Measurements from ENCODE around the gene ARHGAP6. TPM values are rescaled to one million over a fixed set of nuclear protein-coding genes. Genes with fewer than 3 reads are reported as not detected.

The ARHGAP6 gene
- total RNA-seq, 1 experiment from 2014 or later, result 0.07 TPM

GRCh38 chrX:11311706-11312105, 354.0 kb downstream of the ARHGAP6 start:
- Histone ChIP-seq H2AK5ac (ENCODE audit: insufficient read length, low read length) (no peak overlapping the region), H2AFZ (ENCODE audit: low read length) (no peak overlapping the region), H2BK120ac (ENCODE audit: low read depth, low read length, poor library complexity, severe bottlenecking) (no peak overlapping the region), H3K79me1 (ENCODE audit: insufficient read depth, low read depth, low read length, poor library complexity, severe bottlenecking) (no peaks in the 10 kb centered on the region), H3K79me2 (ENCODE audit: insufficient read depth, low read length) (no peaks in the 10 kb centered on the region), H2BK20ac (ENCODE audit: low read depth, low read length, poor library complexity, severe bottlenecking) (no peak overlapping the region), H3K4me2 (ENCODE audit: insufficient read depth, insufficient read length, low read length) (no peak overlapping the region), H3K27me3 (ENCODE audit: insufficient read depth, low read length) (no peaks in the 10 kb centered on the region), H3K14ac (ENCODE audit: insufficient read depth, low read length) (no peak overlapping the region), H3K18ac (ENCODE audit: insufficient read length, low read depth, low read length) (no peak overlapping the region), H2BK15ac (ENCODE audit: low read depth, low read length) (no peak overlapping the region), H4K5ac (ENCODE audit: insufficient read length, low read depth, low read length) (no peak overlapping the region), H2BK12ac (ENCODE audit: insufficient read length, low read depth, low read length) (no peak overlapping the region), H3K23ac (ENCODE audit: insufficient read length, low read depth, low read length) (no peak overlapping the region), H3K9me3 (ENCODE audit: control insufficient read depth, low read depth, low read length) (no peaks in the 10 kb centered on the region), H3K4ac (ENCODE audit: low read depth, low read length) (no peak overlapping the region), H3K27ac (ENCODE audit: insufficient read length, low read depth, low read length) (no peak overlapping the region), H3K9ac (ENCODE audit: extremely low read depth, insufficient read length, low read length) (no peak overlapping the region), H3K56ac (ENCODE audit: insufficient read length, low read depth, low read length) (no peak overlapping the region), H4K8ac (replicated peaks; ENCODE audit: insufficient read length, low read depth, low read length) (no peak overlapping the region), H3K23me2 (ENCODE audit: insufficient read length, low read depth, low read length, poor library complexity, severe bottlenecking) (no peaks in the 10 kb centered on the region), H2BK5ac (ENCODE audit: insufficient read length, low read length) (no peak overlapping the region), H4K91ac (ENCODE audit: insufficient read length, low read depth, low read length) (no peak overlapping the region), H3K4me1 (ENCODE audit: insufficient read depth, low read length) (no peaks in the 10 kb centered on the region), H4K20me1 (ENCODE audit: control insufficient read depth, insufficient read depth, insufficient read length) (no peaks in the 10 kb centered on the region), H3T11ph (ENCODE audit: low read length) (no peak overlapping the region)
- H3K36me3 Mint-ChIP-seq (ENCODE audit: insufficient read depth in 1 of 3, low read depth in 3 of 3), result peaks cover 0 to 2% (median 0%) of the 10 kb centered on the region in 3 experiments; a peak in 1 of 7 replicates
- peaks cover 2% of the 10 kb centered on the region; the same call in 1 of the 2 replicates for H3K27me3 Mint-ChIP-seq (ENCODE audit: low read depth)
- no peak overlapping the region for H3K27ac Mint-ChIP-seq
- no CpG with 5 or more reads among the region's 7 CpGs for WGBS (ENCODE audit: extremely low coverage, insufficient read length, low lambda C conversion rate)
- H3K9me3 Mint-ChIP-seq, result peaks cover 55 to 61% of the 10 kb centered on the region in 2 experiments
- DNase-seq, result no peak
- H3K4me1 Mint-ChIP-seq, result peaks cover 5 to 6% of the 10 kb centered on the region in 2 experiments; a peak in 3 of 4 replicates
- H3K4me3 Mint-ChIP-seq, result no peak overlapping the region
- TF ChIP-seq CTCF (conservative IDR thresholded peaks at IDR 0.05), result no peak

Measured in H9 (cell line).